HG02943 (cell line): Measurements from ENCODE around the gene ERMARD.
A peak's percentile ranks its signal among the peaks of the same experiment; 100 is the strongest.

ENCODE experiments used
- ATAC-seq: cut with Tn5 transposase; IDR thresholded peaks from one replicate; pipeline ENCODE4 v1.9.1; 2021; ENCODE audit warnings: mild to moderate bottlenecking, low read depth, moderate library complexity; ENCODE audit not compliant: unreplicated experiment

Gene ERMARD

GRCh38 chr6:169780571-169781091, 29.2 kb downstream of the ERMARD start:
- ATAC-seq = no peak

GRCh38 chr6:169782966-169783365, 31.5 kb downstream of the ERMARD start:
- no peak for ATAC-seq

GRCh38 chr6:169783401-169783800, 32.0 kb downstream of the ERMARD start:
- no peak for ATAC-seq

GRCh38 chr6:169783971-169784820, 32.8 kb downstream of the ERMARD start:
- no peak for ATAC-seq

- ATAC-seq = no peak
Measured at GRCh38 chr6:169784821-169785340, 33.5 kb downstream of the ERMARD start.

- ATAC-seq = no peak
Measured at GRCh38 chr6:169785566-169785965, 34.1 kb downstream of the ERMARD start.

GRCh38 chr6:169786349-169786748, 34.9 kb downstream of the ERMARD start:
- no peak for ATAC-seq

GRCh38 chr6:169787797-169788196, 36.4 kb downstream of the ERMARD start:
- ATAC-seq = no peak

- ATAC-seq = no peak
Measured at GRCh38 chr6:169788809-169789145, 37.4 kb downstream of the ERMARD start.

- ATAC-seq = no peak
Measured at GRCh38 chr6:169789146-169789943, 37.9 kb downstream of the ERMARD start.

- ATAC-seq = peak; percentile 93
Measured at GRCh38 chr6:169789944-169790927, 38.8 kb downstream of the ERMARD start.

GRCh38 chr6:169791721-169792131, 40.3 kb downstream of the ERMARD start:
- ATAC-seq = no peak

- ATAC-seq = no peak
Measured at GRCh38 chr6:169792306-169793015, 41.0 kb downstream of the ERMARD start.

GRCh38 chr6:169793408-169793807, 42.0 kb downstream of the ERMARD start:
- ATAC-seq = no peak

GRCh38 chr6:169794317-169795055, 43.1 kb downstream of the ERMARD start:
- ATAC-seq = no peak

GRCh38 chr6:169795196-169795595, 43.8 kb downstream of the ERMARD start:
- ATAC-seq = no peak

- no peak for ATAC-seq
Measured at GRCh38 chr6:169798764-169799473, 47.5 kb downstream of the ERMARD start.

- ATAC-seq = no peak
Measured at GRCh38 chr6:169799474-169799926, 48.1 kb downstream of the ERMARD start.
